ENCODE measurements around the gene HS1BP3.

HS1BP3 gene

GRCh38 chr2:20578895-20579825 is 71.7 kb downstream of the HS1BP3 start:
- Mint-ChIP-seq H3K36me3 (peaks cover 9% of the 10 kb centered on the region), H3K27ac (no peak overlapping the region), H3K27me3 (peaks cover 7% of the 10 kb centered on the region), H3K9me3 (peaks cover 4% of the 10 kb centered on the region), H3K4me1 (peaks cover 26% of the 10 kb centered on the region), H3K4me3 (no peak overlapping the region)
- CTCF ChIA-PET, result no interaction called here
- DNase-seq, result no peak

- H3K4me1 Mint-ChIP-seq, result peaks cover 32% of the 10 kb centered on the region
- H3K27ac Mint-ChIP-seq, result peak overlapping the region; percentile 45
- H3K4me3 Mint-ChIP-seq, result no peak overlapping the region
- no peak for DNase-seq
- CTCF ChIA-PET, result no interaction called here
- peaks cover 4% of the 10 kb centered on the region for H3K9me3 Mint-ChIP-seq
- peaks cover 3% of the 10 kb centered on the region for H3K27me3 Mint-ChIP-seq
- peaks cover 9% of the 10 kb centered on the region for H3K36me3 Mint-ChIP-seq
These were observed 72.5 kb downstream of the HS1BP3 start for GRCh38 chr2:20578266-20578894.

GRCh38 chr2:20577495-20578235 is 73.2 kb downstream of the HS1BP3 start:
- Mint-ChIP-seq H3K27me3 (peaks cover 3% of the 10 kb centered on the region), H3K4me1 (peaks cover 32% of the 10 kb centered on the region), H3K4me3 (no peak overlapping the region), H3K9me3 (peaks cover 4% of the 10 kb centered on the region), H3K36me3 (peaks cover 9% of the 10 kb centered on the region), H3K27ac (peak overlapping the region; percentile 89)
- no peak for DNase-seq
- CTCF ChIA-PET, result interaction anchor here (0.8 kb wide), 1 partner anchor 18 kb away, joined by 3 read pairs; no protein-coding TSS in a partner anchor

- Mint-ChIP-seq H3K9me3 (peaks cover 1% of the 10 kb centered on the region), H3K27me3 (peaks cover 3% of the 10 kb centered on the region), H3K36me3 (peaks cover 9% of the 10 kb centered on the region), H3K4me3 (peak overlapping the region; percentile 50), H3K27ac (peak overlapping the region; percentile 89), H3K4me1 (peaks cover 36% of the 10 kb centered on the region)
- CTCF ChIA-PET, result interaction anchor here (0.6 to 1.0 kb wide), 3 partner anchors 19 to 1998 kb away, joined by 3 read pairs; no protein-coding TSS in a partner anchor
- DNase-seq, result peak; percentile 55
These were observed 74.2 kb downstream of the HS1BP3 start for GRCh38 chr2:20576598-20577115.

GRCh38 chr2:20575935-20576597 is 74.8 kb downstream of the HS1BP3 start:
- DNase-seq, result no peak
- H3K4me3 Mint-ChIP-seq, result no peak overlapping the region
- peak overlapping the region; percentile 89 for H3K27ac Mint-ChIP-seq
- peaks cover 1% of the 10 kb centered on the region for H3K9me3 Mint-ChIP-seq
- peaks cover 3% of the 10 kb centered on the region for H3K27me3 Mint-ChIP-seq
- CTCF ChIA-PET, result interaction anchor here (0.6 to 1.0 kb wide), 2 partner anchors 67 to 1997 kb away, joined by 3 read pairs; no protein-coding TSS in a partner anchor
- peaks cover 9% of the 10 kb centered on the region for H3K36me3 Mint-ChIP-seq
- peaks cover 36% of the 10 kb centered on the region for H3K4me1 Mint-ChIP-seq

DNA sequence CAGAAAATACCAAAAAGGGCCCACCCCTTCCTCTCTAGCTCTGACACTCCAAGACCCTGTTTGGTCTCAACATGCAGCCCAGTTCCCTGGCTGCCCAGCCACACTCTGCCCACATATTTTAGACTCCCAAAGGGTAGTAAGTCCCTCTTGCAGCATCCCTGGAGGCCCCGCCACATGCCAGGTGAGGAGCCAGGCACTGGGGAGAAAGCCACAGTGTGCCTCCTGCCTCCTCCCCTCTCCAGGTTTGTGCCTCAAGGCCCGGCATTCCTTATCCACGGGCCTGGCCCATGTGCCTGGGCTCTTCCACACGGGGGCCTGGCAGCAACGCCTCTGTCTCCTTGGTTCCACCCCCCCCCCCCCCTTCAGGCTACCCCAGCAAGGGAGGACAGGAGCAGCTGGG is 75.5 kb downstream of the HS1BP3 start:
- peaks cover 36% of the 10 kb centered on the region for H3K4me1 Mint-ChIP-seq
- CTCF ChIA-PET, result interaction anchor here (1.0 kb wide), 1 partner anchor 131 kb away, joined by 3 read pairs; no protein-coding TSS in a partner anchor
- H3K27ac Mint-ChIP-seq, result peak overlapping the region; percentile 55
- no peaks in the 10 kb centered on the region for H3K9me3 Mint-ChIP-seq
- DNase-seq, result no peak
- H3K36me3 Mint-ChIP-seq, result peaks cover 9% of the 10 kb centered on the region
- no peak overlapping the region for H3K4me3 Mint-ChIP-seq
- H3K27me3 Mint-ChIP-seq, result peaks cover 7% of the 10 kb centered on the region

DNA sequence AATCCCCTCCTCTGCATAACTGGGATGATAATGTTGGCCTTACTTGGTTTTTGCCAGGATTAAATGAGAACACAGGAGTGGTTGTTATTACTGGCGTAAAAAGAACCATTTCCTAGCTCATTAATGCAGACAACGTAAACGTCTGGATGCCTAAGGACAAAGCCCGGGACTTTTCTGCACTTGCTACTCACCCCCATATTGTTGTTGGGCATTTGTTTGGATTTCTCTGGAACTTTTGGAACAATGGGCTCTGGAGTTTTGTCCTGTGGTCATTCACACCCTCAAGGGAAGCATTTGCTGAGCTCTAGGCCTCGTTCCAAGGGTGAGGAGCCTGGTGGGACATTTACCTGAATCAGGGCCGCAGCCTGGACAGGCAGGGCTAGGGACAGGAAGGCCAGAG is 76.0 kb downstream of the HS1BP3 start:
- H3K27ac Mint-ChIP-seq, result no peak overlapping the region
- CTCF ChIA-PET, result interaction anchor here (1.0 kb wide), 1 partner anchor 130 kb away, joined by 3 read pairs; no protein-coding TSS in a partner anchor

DNA sequence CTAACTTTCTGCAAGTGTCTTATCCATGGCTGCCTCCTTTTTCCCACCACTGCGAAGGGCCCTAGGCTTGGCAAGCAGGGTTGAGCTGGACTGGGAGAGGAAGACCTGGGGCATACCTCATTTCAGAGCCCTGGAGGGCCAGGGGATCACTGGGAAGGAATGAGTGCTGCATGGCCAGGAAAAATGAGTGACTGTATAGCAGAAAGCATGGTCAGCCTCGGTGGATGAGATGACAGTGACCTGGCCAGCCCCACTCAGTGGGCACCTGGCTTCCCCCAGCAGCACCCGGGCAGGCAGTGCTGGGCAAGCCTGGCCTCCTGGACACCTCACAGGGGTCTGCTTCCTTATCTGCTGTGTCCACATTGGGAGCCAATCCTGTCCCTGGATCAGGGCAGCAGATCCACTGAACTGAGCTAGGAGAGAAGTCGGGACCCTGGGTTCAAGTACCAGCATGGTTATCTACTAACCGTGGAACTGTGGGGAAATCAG is 76.4 kb downstream of the HS1BP3 start:
- CTCF ChIA-PET, result interaction anchor here (1.0 kb wide), 1 partner anchor 130 kb away, joined by 3 read pairs; no protein-coding TSS in a partner anchor
- Mint-ChIP-seq H3K4me1 (peaks cover 33% of the 10 kb centered on the region), H3K27ac (peak overlapping the region; percentile 49), H3K27me3 (peaks cover 15% of the 10 kb centered on the region), H3K4me3 (no peak overlapping the region), H3K9me3 (no peaks in the 10 kb centered on the region), H3K36me3 (peaks cover 9% of the 10 kb centered on the region)
- DNase-seq, result no peak

More for the DNA sequence above, 76.0 kb downstream of the HS1BP3 start:
- Mint-ChIP-seq H3K36me3 (peaks cover 9% of the 10 kb centered on the region), H3K4me3 (no peak overlapping the region), H3K27me3 (peaks cover 11% of the 10 kb centered on the region), H3K9me3 (no peaks in the 10 kb centered on the region), H3K4me1 (peaks cover 36% of the 10 kb centered on the region)
- no peak for DNase-seq

DNA sequence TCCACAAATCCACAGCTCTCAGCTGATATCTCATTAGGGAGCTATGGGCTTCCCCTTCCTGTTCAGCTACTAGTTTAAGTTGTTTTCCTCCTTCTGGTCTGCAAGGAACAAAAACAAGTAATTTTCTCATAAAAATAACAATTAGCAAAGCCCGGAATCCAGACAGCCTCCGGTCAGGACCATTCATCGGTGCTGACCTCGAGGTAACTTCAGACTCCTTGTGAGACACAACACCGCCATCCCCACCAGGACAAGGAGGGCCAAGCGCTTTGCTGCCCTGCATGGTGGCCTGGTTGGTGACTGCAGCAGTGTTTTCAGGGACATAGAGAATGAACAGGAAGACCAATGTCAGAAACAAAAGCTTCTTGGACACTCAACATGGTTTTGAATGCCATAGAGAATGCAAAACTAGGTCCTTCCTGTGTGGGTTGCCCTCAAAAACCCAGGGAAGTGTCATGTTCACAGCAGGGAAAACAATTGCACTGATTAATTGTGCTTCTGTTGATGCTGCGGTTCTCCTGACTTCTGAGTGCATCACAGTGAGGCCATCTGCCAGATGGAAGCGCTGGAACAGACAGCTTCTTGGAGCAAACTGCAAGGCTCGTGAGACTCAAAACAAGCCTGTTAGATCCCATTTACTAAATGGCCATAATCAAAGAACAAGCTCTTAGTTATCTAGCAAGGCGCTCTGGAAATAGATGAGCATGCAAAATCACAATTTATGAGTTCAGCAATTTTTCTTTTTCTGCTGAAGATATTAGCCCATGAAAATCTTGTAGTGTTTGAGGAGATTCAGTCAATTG is 77.1 kb downstream of the HS1BP3 start:
- Mint-ChIP-seq H3K4me3 (no peak overlapping the region), H3K27ac (peak overlapping the region; percentile 49), H3K9me3 (no peaks in the 10 kb centered on the region), H3K4me1 (peaks cover 33% of the 10 kb centered on the region), H3K36me3 (peaks cover 9% of the 10 kb centered on the region), H3K27me3 (peaks cover 16% of the 10 kb centered on the region)
- no peak for DNase-seq
- CTCF ChIA-PET, result interaction anchor here (0.9 kb wide), 1 partner anchor 132 kb away, joined by 3 read pairs; no protein-coding TSS in a partner anchor

- Mint-ChIP-seq H3K27me3 (peaks cover 25% of the 10 kb centered on the region), H3K27ac (no peak overlapping the region), H3K36me3 (peaks cover 9% of the 10 kb centered on the region), H3K4me1 (peaks cover 29% of the 10 kb centered on the region), H3K9me3 (no peaks in the 10 kb centered on the region), H3K4me3 (no peak overlapping the region)
- DNase-seq, result no peak
- CTCF ChIA-PET, result interaction anchor here (0.7 to 1.5 kb wide), 2 partner anchors 10 to 62 kb away, joined by 3 read pairs; no protein-coding TSS in a partner anchor
These were observed 78.7 kb downstream of the HS1BP3 start for GRCh38 chr2:20572221-20572620.

GRCh38 chr2:20571644-20572215 is 79.2 kb downstream of the HS1BP3 start:
- Mint-ChIP-seq H3K9me3 (no peaks in the 10 kb centered on the region), H3K36me3 (peaks cover 6% of the 10 kb centered on the region), H3K4me1 (peaks cover 24% of the 10 kb centered on the region), H3K27me3 (peaks cover 28% of the 10 kb centered on the region), H3K4me3 (no peak overlapping the region), H3K27ac (no peak overlapping the region)
- DNase-seq, result no peak
- CTCF ChIA-PET, result interaction anchor here (0.7 to 1.5 kb wide), 2 partner anchors 10 to 63 kb away, joined by 3 read pairs; no protein-coding TSS in a partner anchor

DNA sequence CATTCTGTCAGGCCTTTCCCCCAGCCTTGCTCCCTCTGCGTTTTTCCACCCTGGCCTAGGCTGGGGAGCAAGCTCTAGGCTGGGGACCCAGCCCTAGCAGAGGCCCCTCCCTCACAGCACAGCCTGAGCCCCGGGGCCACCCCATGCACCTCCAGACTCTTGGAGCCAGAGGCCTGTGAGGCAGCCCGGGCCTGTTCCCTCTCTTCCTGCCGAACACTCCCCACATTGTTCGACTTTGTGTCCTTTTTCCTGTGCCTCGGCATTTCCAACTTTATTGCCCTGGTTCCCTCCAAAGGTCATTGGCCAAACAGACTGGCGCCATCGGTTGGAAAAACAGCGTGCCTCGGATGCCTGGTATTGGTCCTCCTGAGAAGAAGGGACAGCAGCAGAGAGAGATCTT is 79.7 kb downstream of the HS1BP3 start:
- Mint-ChIP-seq H3K4me1 (peaks cover 19% of the 10 kb centered on the region), H3K27ac (no peak overlapping the region)
- CTCF ChIA-PET, result interaction anchor here (1.5 kb wide), 1 partner anchor 9 kb away, joined by 3 read pairs; no protein-coding TSS in a partner anchor

More for the DNA sequence above, 79.7 kb downstream of the HS1BP3 start:
- no peaks in the 10 kb centered on the region for H3K9me3 Mint-ChIP-seq
- H3K4me3 Mint-ChIP-seq, result no peak overlapping the region
- no peak for DNase-seq
- peaks cover 32% of the 10 kb centered on the region for H3K27me3 Mint-ChIP-seq
- H3K36me3 Mint-ChIP-seq, result peaks cover 1% of the 10 kb centered on the region
